Measurements from ENCODE around the gene OR2T1.
"Not testable (repeated sequence)": the region's sequence is repeated elsewhere in the genome, so short reads cannot be mapped to it uniquely, and the experiment has no call there.

GRCh38 chr1:248453619-248454018 is 50.8 kb downstream of the OR2T1 start:
- TF ChIP-seq CTCF (IDR thresholded peaks at IDR 0.05); POLR2AphosphoS5 (IDR thresholded peaks at IDR 0.05; ENCODE audit: insufficient read depth in 1 of 2, low read depth in 1 of 2): not testable (repeated sequence)
